ENCODE data around the gene NPHP1.
"Not testable (repeated sequence)": the region's sequence is repeated elsewhere in the genome, so short reads cannot be mapped to it uniquely, and the experiment has no call there.

Gene NPHP1

GRCh38 chr2:110099038-110099425 is 105.8 kb downstream of the NPHP1 start:
- Histone ChIP-seq H3K27me3 (ENCODE audit: insufficient read depth, low read length) (no peaks in the 10 kb centered on the region), H3K9me3 (ENCODE audit: insufficient read depth, low read depth, low read length) (no peaks in the 10 kb centered on the region), H3K27ac (ENCODE audit: low read length) (no peak overlapping the region), H3K4me3 (ENCODE audit: low read length) (no peak overlapping the region), H3K9ac (ENCODE audit: low read depth, low read length) (no peak overlapping the region), H3K4me1 (ENCODE audit: insufficient read depth, low read length) (no peaks in the 10 kb centered on the region; the same call in 1 of the 2 replicates), H3K36me3 (ENCODE audit: insufficient read depth, low read depth, low read length) (no peaks in the 10 kb centered on the region)

DNA sequence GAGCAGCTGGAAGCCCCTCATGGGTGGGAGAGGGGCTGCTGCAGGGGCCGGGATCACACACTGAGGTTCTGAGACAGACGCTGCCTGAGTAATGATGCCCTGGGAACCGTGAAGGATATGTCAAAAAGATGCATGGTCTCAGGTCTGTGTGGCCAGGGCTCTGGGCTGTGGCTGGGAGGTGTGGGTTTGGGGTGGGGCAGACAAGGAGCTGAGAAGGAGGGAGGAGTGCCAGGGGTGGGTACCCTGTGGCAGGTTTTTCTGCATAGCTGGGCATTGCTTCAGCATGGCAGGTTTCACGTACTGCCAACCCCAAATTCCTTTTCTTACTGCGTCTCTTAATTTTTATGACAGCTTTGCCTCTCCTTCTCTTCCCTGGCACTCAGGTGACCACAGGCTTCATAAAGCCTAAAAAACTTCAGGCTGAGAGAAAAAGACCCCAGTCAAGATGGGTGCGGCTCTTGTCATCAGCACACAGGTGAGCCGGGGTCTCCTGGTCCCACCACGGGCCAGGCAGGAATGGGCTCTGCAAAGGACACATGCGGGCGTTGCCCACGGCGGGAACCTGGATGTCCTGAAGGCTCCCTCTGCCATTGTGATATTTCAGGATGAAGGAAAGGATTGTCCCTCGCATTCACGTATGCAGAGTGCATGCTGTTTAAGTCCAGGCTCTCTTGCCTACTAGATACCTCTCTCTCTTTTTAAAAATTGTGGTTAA is 107.2 kb downstream of the NPHP1 start:
- Histone ChIP-seq H3K9me3 (ENCODE audit: insufficient read depth, low read depth, low read length) (no peaks in the 10 kb centered on the region), H3K27ac (ENCODE audit: low read length) (no peak overlapping the region)

DNA sequence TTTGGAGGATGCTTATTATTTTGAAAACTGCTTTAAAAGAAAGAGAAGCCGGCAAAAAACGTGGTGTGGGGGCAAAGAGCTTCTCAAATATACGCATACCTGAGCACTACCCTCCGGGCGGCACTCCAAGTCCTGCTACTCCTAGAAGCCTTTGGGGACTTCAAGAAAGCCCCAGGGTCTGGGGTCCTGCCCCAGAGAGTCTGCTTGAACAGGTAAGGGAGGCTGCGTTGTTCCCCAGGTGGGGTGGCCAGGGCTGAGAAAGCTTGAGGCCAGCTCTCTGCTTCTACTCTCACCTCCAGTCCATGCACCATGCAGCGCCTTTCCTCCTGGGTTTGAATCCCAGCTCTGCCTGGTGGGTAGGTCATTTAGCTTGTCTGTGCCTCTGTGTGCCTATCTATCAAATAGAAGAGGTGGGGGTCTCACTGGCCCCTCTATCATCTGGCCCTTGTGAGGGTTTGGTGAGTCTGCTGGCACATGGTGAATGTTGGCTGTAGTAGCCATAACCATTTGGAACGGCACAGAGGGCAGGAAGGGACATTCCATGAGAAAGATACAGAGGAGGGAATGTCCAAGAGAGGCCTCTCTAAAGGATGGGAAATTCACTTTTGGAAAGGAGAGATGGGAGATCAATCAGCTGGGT is 108.7 kb downstream of the NPHP1 start:
- Histone ChIP-seq H3K36me3 (ENCODE audit: insufficient read depth, low read depth, low read length) (no peaks in the 10 kb centered on the region), H3K4me1 (ENCODE audit: insufficient read depth, low read length) (no peaks in the 10 kb centered on the region), H3K27ac (ENCODE audit: low read length) (no peak overlapping the region), H3K27me3 (ENCODE audit: insufficient read depth, low read length) (no peaks in the 10 kb centered on the region), H3K4me3 (ENCODE audit: low read length) (no peak overlapping the region), H3K9ac (ENCODE audit: low read depth, low read length) (no peak overlapping the region), H3K9me3 (ENCODE audit: insufficient read depth, low read depth, low read length) (no peaks in the 10 kb centered on the region)

More for the DNA sequence above, 107.2 kb downstream of the NPHP1 start:
- H3K36me3 ChIP-seq (ENCODE audit: insufficient read depth, low read depth, low read length), result no peaks in the 10 kb centered on the region
- no peak overlapping the region for H3K9ac ChIP-seq (ENCODE audit: low read depth, low read length)
- H3K4me1 ChIP-seq (ENCODE audit: insufficient read depth, low read length), result no peaks in the 10 kb centered on the region; the same call in 1 of the 2 replicates
- no peak overlapping the region for H3K4me3 ChIP-seq (ENCODE audit: low read length)
- H3K27me3 ChIP-seq (ENCODE audit: insufficient read depth, low read length), result no peaks in the 10 kb centered on the region

- H3K27ac ChIP-seq (ENCODE audit: low read length); H3K4me3 ChIP-seq (ENCODE audit: low read length); H3K9ac ChIP-seq (ENCODE audit: low read depth, low read length); H3K4me1 ChIP-seq (ENCODE audit: insufficient read depth, low read length); H3K9me3 ChIP-seq (ENCODE audit: insufficient read depth, low read depth, low read length); H3K27me3 ChIP-seq (ENCODE audit: insufficient read depth, low read length); H3K36me3 ChIP-seq (ENCODE audit: insufficient read depth, low read depth, low read length): not testable (repeated sequence)
Observed at GRCh38 chr2:110094884-110095534, 109.8 kb downstream of the NPHP1 start.

DNA sequence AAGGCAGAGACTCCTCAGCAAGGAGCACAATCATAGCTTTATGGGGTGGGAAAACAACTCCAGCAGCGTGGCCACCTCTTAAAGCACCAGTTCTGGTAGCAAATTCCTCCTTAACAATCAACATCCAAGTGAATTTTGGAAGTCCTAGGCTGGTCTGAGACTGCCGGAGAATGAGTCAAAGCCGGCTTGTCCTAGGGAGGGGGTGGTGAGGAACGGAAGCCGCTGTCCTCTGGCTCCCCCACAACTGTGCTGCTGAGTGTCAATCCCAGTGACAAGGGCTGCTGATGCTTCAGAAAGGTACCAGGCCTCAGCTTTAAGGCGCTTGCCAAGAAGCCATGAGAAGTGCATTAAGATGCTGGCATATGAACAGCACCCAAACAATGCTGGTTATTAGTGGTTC is 110.9 kb downstream of the NPHP1 start:
- not testable (repeated sequence) for H3K36me3 ChIP-seq (ENCODE audit: insufficient read depth, low read depth, low read length); H3K4me3 ChIP-seq (ENCODE audit: low read length); H3K9me3 ChIP-seq (ENCODE audit: insufficient read depth, low read depth, low read length); H3K27me3 ChIP-seq (ENCODE audit: insufficient read depth, low read length); H3K4me1 ChIP-seq (ENCODE audit: insufficient read depth, low read length); H3K27ac ChIP-seq (ENCODE audit: low read length); H3K9ac ChIP-seq (ENCODE audit: low read depth, low read length)

DNA sequence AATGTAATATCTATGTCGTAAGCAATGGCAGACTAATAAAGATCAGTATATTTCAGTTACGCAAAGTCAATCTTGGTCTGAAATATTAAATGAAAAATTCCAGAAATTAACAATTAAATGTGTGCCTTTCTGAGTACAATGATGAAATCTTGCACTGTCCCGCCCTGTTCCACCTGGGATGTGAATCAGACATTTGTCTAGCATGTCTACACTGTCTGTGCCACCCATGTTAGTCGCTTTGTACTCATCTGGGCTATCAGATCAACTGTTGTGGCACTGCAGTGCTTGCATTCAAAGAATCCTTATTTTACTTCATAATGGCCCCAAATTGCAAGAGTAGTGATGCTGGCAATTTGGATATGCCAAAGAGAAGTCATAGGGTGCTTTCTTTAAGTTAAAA is 114.6 kb downstream of the NPHP1 start:
- H3K27ac ChIP-seq (ENCODE audit: low read length); H3K36me3 ChIP-seq (ENCODE audit: insufficient read depth, low read depth, low read length); H3K9me3 ChIP-seq (ENCODE audit: insufficient read depth, low read depth, low read length); H3K4me3 ChIP-seq (ENCODE audit: low read length); H3K27me3 ChIP-seq (ENCODE audit: insufficient read depth, low read length); H3K4me1 ChIP-seq (ENCODE audit: insufficient read depth, low read length); H3K9ac ChIP-seq (ENCODE audit: low read depth, low read length): not testable (repeated sequence)

- H3K36me3 ChIP-seq (ENCODE audit: insufficient read depth, low read depth, low read length); H3K27me3 ChIP-seq (ENCODE audit: insufficient read depth, low read length); H3K9me3 ChIP-seq (ENCODE audit: insufficient read depth, low read depth, low read length); H3K4me1 ChIP-seq (ENCODE audit: insufficient read depth, low read length); H3K4me3 ChIP-seq (ENCODE audit: low read length); H3K9ac ChIP-seq (ENCODE audit: low read depth, low read length); H3K27ac ChIP-seq (ENCODE audit: low read length): not testable (repeated sequence)
Observed at GRCh38 chr2:110083757-110084156, 121.1 kb downstream of the NPHP1 start.

GRCh38 chr2:110083162-110083561 is 121.7 kb downstream of the NPHP1 start:
- not testable (repeated sequence) for H3K36me3 ChIP-seq (ENCODE audit: insufficient read depth, low read depth, low read length); H3K27me3 ChIP-seq (ENCODE audit: insufficient read depth, low read length); H3K4me1 ChIP-seq (ENCODE audit: insufficient read depth, low read length); H3K9ac ChIP-seq (ENCODE audit: low read depth, low read length); H3K9me3 ChIP-seq (ENCODE audit: insufficient read depth, low read depth, low read length); H3K27ac ChIP-seq (ENCODE audit: low read length); H3K4me3 ChIP-seq (ENCODE audit: low read length)

DNA sequence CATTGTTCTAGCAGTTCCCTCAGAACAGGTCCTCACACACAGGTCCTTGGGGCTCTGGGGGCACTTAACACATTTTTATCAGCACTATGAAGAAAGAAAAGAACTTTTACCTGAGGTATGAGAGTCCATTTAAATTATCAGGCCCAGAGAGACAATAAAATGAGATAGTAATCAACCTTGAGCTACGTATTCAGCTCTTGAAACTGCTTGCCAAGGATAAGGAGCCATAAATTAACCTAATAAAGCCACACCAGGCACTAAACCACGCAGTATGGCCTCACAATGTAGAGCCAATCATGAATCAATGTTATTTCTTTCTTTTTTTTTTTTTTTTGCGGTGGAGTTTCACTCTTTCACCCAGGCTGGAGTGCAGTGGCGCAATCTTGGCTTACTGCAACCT is 126.7 kb downstream of the NPHP1 start:
- H3K4me1 ChIP-seq (ENCODE audit: insufficient read depth, low read length); H3K9me3 ChIP-seq (ENCODE audit: insufficient read depth, low read depth, low read length); H3K36me3 ChIP-seq (ENCODE audit: insufficient read depth, low read depth, low read length); H3K27me3 ChIP-seq (ENCODE audit: insufficient read depth, low read length); H3K4me3 ChIP-seq (ENCODE audit: low read length); H3K9ac ChIP-seq (ENCODE audit: low read depth, low read length); H3K27ac ChIP-seq (ENCODE audit: low read length): not testable (repeated sequence)

DNA sequence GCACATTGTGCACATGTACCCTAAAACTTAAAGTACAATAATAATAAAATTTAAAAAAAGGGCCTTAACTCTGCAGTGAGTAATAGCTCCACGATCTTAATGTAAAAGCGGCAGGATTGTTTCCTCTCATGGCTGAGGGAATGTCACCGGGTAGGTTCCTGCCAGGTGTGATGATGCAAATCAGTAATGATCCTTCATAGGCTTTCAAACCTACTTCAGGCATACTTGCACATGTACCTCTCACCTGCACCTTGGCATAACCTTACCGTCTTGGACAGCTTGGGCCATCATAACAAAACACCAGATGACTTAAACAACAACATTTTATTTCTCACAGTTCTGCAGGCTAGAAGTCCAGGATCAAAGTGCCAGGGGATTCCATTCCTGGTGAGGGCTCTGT is 128.9 kb downstream of the NPHP1 start:
- H3K27me3 ChIP-seq (ENCODE audit: insufficient read depth, low read length); H3K4me3 ChIP-seq (ENCODE audit: low read length); H3K9me3 ChIP-seq (ENCODE audit: insufficient read depth, low read depth, low read length); H3K4me1 ChIP-seq (ENCODE audit: insufficient read depth, low read length); H3K36me3 ChIP-seq (ENCODE audit: insufficient read depth, low read depth, low read length); H3K27ac ChIP-seq (ENCODE audit: low read length); H3K9ac ChIP-seq (ENCODE audit: low read depth, low read length): not testable (repeated sequence)
